Astrocyte (in vitro differentiated cells and primary cell): ENCODE data around the gene ADGRG7. TPM values are rescaled to one million over a fixed set of nuclear protein-coding genes. Genes with fewer than 3 reads are reported as not detected.

Experiments used
- DNase-seq: peaks from one replicate; pipeline ENCODE4 v3.0.0-alpha.2; 2010; ENCODE audit warnings: low read depth
- FAIRE-seq: peaks from 2 replicates; lab custom pipeline; 2011; peaks lifted over from hg19 to GRCh38; lab: Jason Lieb, UNC
- H2AFZ ChIP-seq: 2 replicates; pipeline ENCODE4 v1.6.0; 2012; ENCODE audit warnings: low read depth, low read length, inconsistent platforms
- H3K27ac ChIP-seq: 2 replicates; pipeline ENCODE4 v1.5.1; 2011; ENCODE audit warnings: low read depth, low read length, inconsistent platforms
- H3K27me3 ChIP-seq: 2 replicates; pipeline ENCODE4 v1.6.0; 2011; ENCODE audit warnings: low read length, inconsistent platforms; ENCODE audit not compliant: insufficient read depth
- H3K36me3 ChIP-seq: 2 replicates; pipeline ENCODE4 v1.5.1; 2011; ENCODE audit warnings: low read length, inconsistent platforms; ENCODE audit not compliant: insufficient read depth
- H3K4me1 ChIP-seq: 2 replicates; pipeline ENCODE4 v1.5.1; 2011; ENCODE audit warnings: low read length, inconsistent platforms; ENCODE audit not compliant: insufficient read depth
- H3K4me2 ChIP-seq: 2 replicates; pipeline ENCODE4 v1.6.0; 2012; ENCODE audit warnings: low read length, inconsistent platforms
- H3K4me3 ChIP-seq: 2 replicates; pipeline ENCODE4 v1.5.1; 2011; ENCODE audit warnings: low read depth, mild to moderate bottlenecking, low read length, inconsistent platforms; ENCODE audit not compliant: insufficient read depth
- H3K79me2 ChIP-seq: 2 replicates; pipeline ENCODE4 v1.6.0; 2012; ENCODE audit warnings: mild to moderate bottlenecking, low read length, inconsistent platforms; ENCODE audit not compliant: insufficient read depth
- H3K9ac ChIP-seq: 2 replicates; pipeline ENCODE4 v1.6.0; 2012; ENCODE audit warnings: mild to moderate bottlenecking, low read length, inconsistent platforms
- H3K9me3 ChIP-seq: 2 replicates; pipeline ENCODE4 v1.5.1; 2012; ENCODE audit warnings: low read depth, mild to moderate bottlenecking, low read length, inconsistent platforms; ENCODE audit not compliant: insufficient read depth
- H4K20me1 ChIP-seq: 2 replicates; pipeline ENCODE4 v1.6.0; 2012; ENCODE audit warnings: low read length, inconsistent platforms; ENCODE audit not compliant: insufficient read depth
- H3K27ac Mint-ChIP-seq: one replicate; pipeline ENCODE4 v1.8.0; 2021; ENCODE audit warnings: mild to moderate bottlenecking, mixed read lengths; ENCODE audit not compliant: unreplicated experiment
- H3K27me3 Mint-ChIP-seq: one replicate; pipeline ENCODE4 v1.8.0; 2021; ENCODE audit warnings: low read depth, mixed read lengths; ENCODE audit not compliant: unreplicated experiment
- H3K36me3 Mint-ChIP-seq: one replicate; pipeline ENCODE4 v1.8.0; 2021; ENCODE audit warnings: low read depth, mixed read lengths; ENCODE audit not compliant: unreplicated experiment
- H3K4me1 Mint-ChIP-seq: one replicate; pipeline ENCODE4 v1.8.0; 2021; ENCODE audit warnings: low read depth, mixed read lengths; ENCODE audit not compliant: unreplicated experiment
- H3K4me3 Mint-ChIP-seq: one replicate; pipeline ENCODE4 v1.8.0; 2021; ENCODE audit warnings: mild to moderate bottlenecking, moderate library complexity, mixed read lengths; ENCODE audit not compliant: unreplicated experiment
- H3K9me3 Mint-ChIP-seq: one replicate; pipeline ENCODE4 v1.8.0; 2021; ENCODE audit warnings: mild to moderate bottlenecking, mixed read lengths; ENCODE audit not compliant: unreplicated experiment
- EZH2 ChIP-seq: IDR thresholded peaks from 2 replicates; pipeline ENCODE4 v1.6.1; 2012; ENCODE audit warnings: mild to moderate bottlenecking, low read length, inconsistent platforms; ENCODE audit not compliant: insufficient read depth
- total RNA-seq: library from RNA; stranded (reverse); gene quantifications from 2 replicates; pipeline ENCODE4 v1.2.1, GENCODE V29; 2021
- TF ChIP-seq, protein P1 (sequence below): IDR thresholded peaks from 2 replicates; pipeline ENCODE4 v1.5.1; 2011; ENCODE audit warnings: low read depth, mild to moderate bottlenecking, inconsistent platforms, low read length, moderate library complexity; ENCODE audit not compliant: insufficient read depth

The ADGRG7 gene
- total RNA-seq, 1 donor from 2014 or later, result not detected

DNA sequence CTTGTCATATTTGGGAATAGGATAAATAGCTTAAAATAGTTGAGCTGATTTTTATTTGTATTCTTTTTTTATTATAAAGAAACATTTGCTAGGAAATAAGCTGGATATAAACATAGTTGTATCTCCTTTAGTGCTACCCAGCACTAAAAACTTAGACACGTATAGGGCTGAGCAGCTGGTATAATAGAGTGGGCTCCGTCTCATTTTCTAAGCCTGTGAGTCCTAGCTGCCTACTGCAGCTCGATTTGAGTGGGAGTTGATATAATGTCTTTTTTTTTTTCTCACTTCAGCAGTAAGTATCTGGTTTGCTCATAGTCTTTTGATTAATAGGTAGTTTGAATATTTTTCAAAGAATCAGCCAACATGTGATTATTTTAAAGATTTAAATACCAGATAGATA lies 134.1 kb downstream of the ADGRG7 start:
- no peak overlapping the region for H3K4me3 ChIP-seq
- H3K27me3 ChIP-seq, result no peaks in the 10 kb centered on the region
- H3K36me3 ChIP-seq, result peaks cover 68% of the 10 kb centered on the region
- Mint-ChIP-seq H3K36me3 (peaks cover 19% of the 10 kb centered on the region), H3K4me1 (peaks cover 4% of the 10 kb centered on the region), H3K27me3 (no peaks in the 10 kb centered on the region), H3K27ac (no peak overlapping the region), H3K4me3 (no peak overlapping the region), H3K9me3 (no peaks in the 10 kb centered on the region)
- H3K9me3 ChIP-seq, result no peaks in the 10 kb centered on the region
- DNase-seq (no peak), FAIRE-seq (no peak)
- TF ChIP-seq, protein P1, sequence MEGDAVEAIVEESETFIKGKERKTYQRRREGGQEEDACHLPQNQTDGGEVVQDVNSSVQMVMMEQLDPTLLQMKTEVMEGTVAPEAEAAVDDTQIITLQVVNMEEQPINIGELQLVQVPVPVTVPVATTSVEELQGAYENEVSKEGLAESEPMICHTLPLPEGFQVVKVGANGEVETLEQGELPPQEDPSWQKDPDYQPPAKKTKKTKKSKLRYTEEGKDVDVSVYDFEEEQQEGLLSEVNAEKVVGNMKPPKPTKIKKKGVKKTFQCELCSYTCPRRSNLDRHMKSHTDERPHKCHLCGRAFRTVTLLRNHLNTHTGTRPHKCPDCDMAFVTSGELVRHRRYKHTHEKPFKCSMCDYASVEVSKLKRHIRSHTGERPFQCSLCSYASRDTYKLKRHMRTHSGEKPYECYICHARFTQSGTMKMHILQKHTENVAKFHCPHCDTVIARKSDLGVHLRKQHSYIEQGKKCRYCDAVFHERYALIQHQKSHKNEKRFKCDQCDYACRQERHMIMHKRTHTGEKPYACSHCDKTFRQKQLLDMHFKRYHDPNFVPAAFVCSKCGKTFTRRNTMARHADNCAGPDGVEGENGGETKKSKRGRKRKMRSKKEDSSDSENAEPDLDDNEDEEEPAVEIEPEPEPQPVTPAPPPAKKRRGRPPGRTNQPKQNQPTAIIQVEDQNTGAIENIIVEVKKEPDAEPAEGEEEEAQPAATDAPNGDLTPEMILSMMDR, result no peak
- TF ChIP-seq EZH2, result no peak
- H4K20me1 ChIP-seq, result peaks cover 11% of the 10 kb centered on the region
- no peak overlapping the region for H3K9ac ChIP-seq
- H3K79me2 ChIP-seq, result peaks cover 15% of the 10 kb centered on the region
- no peaks in the 10 kb centered on the region for H3K4me1 ChIP-seq
- no peak overlapping the region for H3K4me2 ChIP-seq
- no peak overlapping the region for H2AFZ ChIP-seq
- no peak overlapping the region for H3K27ac ChIP-seq

DNA sequence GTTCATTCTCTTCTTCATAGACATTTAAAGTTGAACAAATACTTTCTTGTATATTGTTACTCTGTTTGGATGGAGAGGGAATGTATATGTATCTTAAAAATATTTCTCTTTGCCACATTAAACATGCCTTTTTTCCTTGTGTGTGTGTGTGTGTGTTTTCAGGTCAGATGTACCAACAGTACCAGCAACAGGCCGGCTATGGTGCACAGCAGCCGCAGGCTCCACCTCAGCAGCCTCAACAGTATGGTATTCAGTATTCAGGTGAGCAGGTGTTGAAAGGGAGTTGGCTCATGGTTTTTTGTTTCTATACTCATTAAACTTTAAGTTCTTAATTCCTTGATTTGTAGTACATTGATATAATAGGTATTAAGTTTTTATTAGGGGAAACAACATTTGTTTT lies 135.3 kb downstream of the ADGRG7 start:
- Histone ChIP-seq H3K4me3 (no peak overlapping the region), H3K9ac (no peak overlapping the region), H3K36me3 (peaks cover 70% of the 10 kb centered on the region), H4K20me1 (peaks cover 11% of the 10 kb centered on the region), H3K4me1 (no peaks in the 10 kb centered on the region), H2AFZ (no peak overlapping the region), H3K79me2 (peaks cover 15% of the 10 kb centered on the region), H3K4me2 (no peak overlapping the region), H3K27me3 (no peaks in the 10 kb centered on the region), H3K9me3 (no peaks in the 10 kb centered on the region), H3K27ac (no peak overlapping the region)
- H3K27me3 Mint-ChIP-seq, result no peaks in the 10 kb centered on the region
- no peak for FAIRE-seq
- no peak for TF ChIP-seq EZH2
- TF ChIP-seq, protein P1, result no peak
- DNase-seq, result no peak
- no peak overlapping the region for H3K4me3 Mint-ChIP-seq
- H3K36me3 Mint-ChIP-seq, result peaks cover 23% of the 10 kb centered on the region
- H3K9me3 Mint-ChIP-seq, result no peaks in the 10 kb centered on the region
- no peak overlapping the region for H3K27ac Mint-ChIP-seq
- peaks cover 4% of the 10 kb centered on the region for H3K4me1 Mint-ChIP-seq

Other genes with a start within 250 kb of the ADGRG7 start
- 47.9 and 48.9 TPM in 2 replicates for gene TOMM70, start 208.5 kb upstream of the ADGRG7 start, total RNA-seq
- gene LNP1, start 208.1 kb upstream of the ADGRG7 start, total RNA-seq, result 2.5 and 2.6 TPM in 2 replicates
- gene TMEM45A, start 117.0 kb upstream of the ADGRG7 start, total RNA-seq, result 35.5 and 49.7 TPM in 2 replicates
- 154 and 155 TPM in 2 replicates for gene TFG, start 99.9 kb downstream of the ADGRG7 start, total RNA-seq